HCT116 (cell line): ENCODE measurements around the gene GRAMD2A. TPM values are rescaled to one million over a fixed set of nuclear protein-coding genes. Genes with fewer than 3 reads are reported as not detected.
A peak's percentile ranks its signal among the peaks of the same experiment; 100 is the strongest.

Experiments used
- ATAC-seq: fragments of 200-7000 bp; cut with Tn5 transposase; 2 replicates; pipeline ENCODE4 v1.9.1; 2020; ENCODE audit warnings: mild to moderate bottlenecking, moderate library complexity
- BruUV-seq: library from RNA; stranded (reverse); fragments of 400-500 nt; replicated peaks from 2 replicates; lab custom pipeline; 2021; lab: Mats Ljungman, UMichigan
- CTCF ChIA-PET: fragments of 300-600 bp; sonication (Branson Sonifier 250); formaldehyde crosslinking; loops from one replicate; lab custom pipeline; 2021; ENCODE audit warnings: antibody characterized with exemption; lab: Charles Lee
- POLR2A ChIA-PET: fragments of 300-600, 350-600 bp; sonication (Branson Sonifier 250); formaldehyde crosslinking; loops from one replicate; lab custom pipeline; 2021; ENCODE audit warnings: antibody characterized with exemption; lab: Charles Lee
- RAD21 ChIA-PET, 2 experiments: fragments of 300-600 bp; sonication (Branson Sonifier 250); formaldehyde crosslinking; loops; one replicate each; lab custom pipeline; 2023; ENCODE audit warnings: low total read pairs in 2 of 2; ENCODE audit not compliant: uncharacterized antibody in 2 of 2, unreplicated experiment in 2 of 2, low non-redundant PET in 1 of 2; lab: Charles Lee
- DNase-seq: peaks from one replicate; pipeline ENCODE4 v3.0.0-alpha.2; 2010; ENCODE audit warnings: low read depth, low spot score
- H2AFZ ChIP-seq: fragments of 200-600 bp; shearing (Covaris generic), sonication (generic); 2 replicates; pipeline ENCODE4 v1.6.1; 2017; ENCODE audit warnings: low read depth, mixed run types, mixed read lengths, antibody characterized with exemption, low read length; ENCODE audit not compliant: poor library complexity, severe bottlenecking
- H3K27ac ChIP-seq: 2 replicates; pipeline ENCODE4 v1.5.1; 2012; ENCODE audit warnings: low read depth, low read length
- H3K27me3 ChIP-seq: fragments of 200-600 bp; sonication (generic); 2 replicates; pipeline ENCODE4 v1.6.1; 2016; ENCODE audit warnings: mixed run types, low read length, mixed read lengths; ENCODE audit not compliant: insufficient read depth
- H3K36me3 ChIP-seq, 2 experiments: fragments of 200-500 bp in 1 of 2; fragments of 200-600 bp in 1 of 2; sonication (Bioruptor generic) in 1 of 2; sonication (generic) in 1 of 2; 2 replicates each; pipeline versions ENCODE4 v1.5.1 to v1.6.1; 2014 to 2016; ENCODE audit warnings: low read length in 2 of 2, inconsistent platforms in 1 of 2, mixed read lengths in 1 of 2, mixed run types in 1 of 2; ENCODE audit not compliant: insufficient read depth in 2 of 2, control insufficient read depth in 1 of 2
- H3K4me1 ChIP-seq, 2 experiments: fragments of 200-600 bp in 1 of 2; sonication (generic) in 1 of 2; 2 replicates each; pipeline versions ENCODE4 v1.5.1 to v1.6.1; 2012 to 2017; ENCODE audit warnings: low read length in 2 of 2, inconsistent platforms in 1 of 2, mild to moderate bottlenecking in 1 of 2, mixed read lengths in 1 of 2, mixed run types in 1 of 2, moderate library complexity in 1 of 2; ENCODE audit not compliant: insufficient read depth in 2 of 2, control insufficient read depth in 1 of 2
- H3K4me2 ChIP-seq: fragments of 200-600 bp; sonication (generic); 2 replicates; pipeline ENCODE4 v1.6.1; 2017; ENCODE audit warnings: mixed run types, low read length, mixed read lengths
- H3K4me3 ChIP-seq, 2 experiments: fragments of 200-600 bp in 1 of 2; sonication (generic) in 1 of 2; replicated peaks in 1 of 2; 2 replicates each; pipeline ENCODE4 v1.5.1; 2011 to 2016; ENCODE audit warnings: low read length in 2 of 2, control low read depth in 1 of 2, low read depth in 1 of 2, mild to moderate bottlenecking in 1 of 2, mixed read lengths in 1 of 2, mixed run types in 1 of 2
- H3K79me2 ChIP-seq: fragments of 200-600 bp; sonication (generic); 2 replicates; pipeline ENCODE4 v1.6.1; 2017; ENCODE audit warnings: mild to moderate bottlenecking, mixed run types, low read length, moderate library complexity, mixed read lengths; ENCODE audit not compliant: insufficient read depth
- H3K9ac ChIP-seq: fragments of 200-600 bp; sonication (generic); 2 replicates; pipeline ENCODE4 v1.6.1; 2016; ENCODE audit warnings: low read length, mixed read lengths
- H3K9me2 ChIP-seq: fragments of 200-600 bp; sonication (generic), shearing (Covaris generic); 2 replicates; pipeline ENCODE4 v1.6.1; 2017; ENCODE audit warnings: mixed run types, mild to moderate bottlenecking, moderate library complexity; ENCODE audit not compliant: insufficient read depth
- H3K9me3 ChIP-seq, 2 experiments: fragments of 200-500 bp in 1 of 2; fragments of 200-600 bp in 1 of 2; sonication (Bioruptor generic) in 1 of 2; sonication (generic) in 1 of 2; 2 replicates each; pipeline ENCODE4 v1.6.1; 2014 to 2017; ENCODE audit warnings: low read length in 2 of 2, mixed read lengths in 2 of 2, inconsistent platforms in 1 of 2, low read depth in 1 of 2, mild to moderate bottlenecking in 1 of 2, mixed run types in 1 of 2, moderate library complexity in 1 of 2; ENCODE audit not compliant: control insufficient read depth in 1 of 2, insufficient read depth in 1 of 2
- H4K20me1 ChIP-seq: fragments of 200-600 bp; sonication (generic), shearing (Covaris generic); 2 replicates; pipeline ENCODE4 v1.6.1; 2017; ENCODE audit warnings: mixed run types, mild to moderate bottlenecking, moderate library complexity; ENCODE audit not compliant: insufficient read depth
- CBX3 ChIP-seq: IDR thresholded peaks from 2 replicates; pipeline ENCODE4 v1.6.1; 2012; ENCODE audit warnings: low read depth
- CEBPB ChIP-seq: IDR thresholded peaks from 2 replicates; pipeline ENCODE4 v1.6.1; 2012; ENCODE audit warnings: low read depth
- EZH2 ChIP-seq: fragments of 200-600 bp; sonication (generic); IDR thresholded peaks from 2 replicates; pipeline ENCODE4 v1.6.1; 2017; ENCODE audit warnings: antibody characterized with exemption, mixed run types
- EZH2phosphoT487 ChIP-seq: fragments of 200-600 bp; IDR thresholded peaks from 2 replicates; pipeline ENCODE4 v1.6.1; 2018; ENCODE audit warnings: antibody characterized with exemption, borderline replicate concordance
- FOSL1 ChIP-seq: IDR thresholded peaks from 2 replicates; pipeline ENCODE4 v1.6.1; 2012; ENCODE audit warnings: low read depth
- POLR2A ChIP-seq: IDR thresholded peaks from 2 replicates; pipeline ENCODE4 v1.7.0; 2011; ENCODE audit warnings: borderline replicate concordance; ENCODE audit not compliant: insufficient read depth, insufficient read length; ENCODE audit errors: extremely low read depth
- RAD21 ChIP-seq: IDR thresholded peaks from 2 replicates; pipeline ENCODE4 v1.6.1; 2012; ENCODE audit warnings: low read depth, mild to moderate bottlenecking
- REST ChIP-seq: IDR thresholded peaks from 2 replicates; pipeline ENCODE4 v1.6.1; 2012; ENCODE audit warnings: low read depth
- TCF7L2 ChIP-seq: IDR thresholded peaks from 2 replicates; pipeline ENCODE4 v1.7.0; 2011; ENCODE audit warnings: borderline replicate concordance, inconsistent platforms; ENCODE audit not compliant: insufficient read depth, insufficient read length; ENCODE audit errors: extremely low read depth
- ZNF274 ChIP-seq: fragments of 200-500 bp; sonication (Bioruptor generic); IDR thresholded peaks from 2 replicates; pipeline ENCODE4 v1.6.1; 2014; ENCODE audit warnings: mild to moderate bottlenecking, low read depth, low read length, inconsistent platforms
- intact Hi-C: fragments of 100-400 bp; cut with micrococcal nuclease; formaldehyde crosslinking; loops from 2 replicates; pipeline ENCODE4 v1.10.0; 2022
- total RNA-seq: library from RNA; stranded (reverse); gene quantifications from one replicate; pipeline ENCODE4 v1.2.1, GENCODE V29; 2021; ENCODE audit not compliant: unreplicated experiment

Gene GRAMD2A
- total RNA-seq, 1 experiment from 2014 or later: 8.0 TPM

- no peak; the same call in 1 of the 2 replicates for TF ChIP-seq CBX3
- TF ChIP-seq FOSL1: 0 out of 2 replicates have a peak, but pooled peaks have one; percentile 5
- no peak for TF ChIP-seq REST
Measured at GRCh38 chr15:72197460-72198355, at the start of gene GRAMD2A (continued).

GRCh38 chr15:72242775-72243370 is 45.3 kb upstream of the GRAMD2A start:
- intact Hi-C loops: no loop called here
- no peak for DNase-seq
- peaks cover 15 to 19% of the 10 kb centered on the region in 2 experiments for H3K36me3 ChIP-seq
- no peaks in the 10 kb centered on the region for H4K20me1 ChIP-seq
- H3K9me3 ChIP-seq: no peaks in the 10 kb centered on the region
- peaks cover 9 to 10% of the 10 kb centered on the region in 2 experiments for H3K4me1 ChIP-seq
- H3K27me3 ChIP-seq: no peaks in the 10 kb centered on the region
- no peak overlapping the region for H3K9ac ChIP-seq
- ChIA-PET POLR2A (interaction anchor here (1.1 kb wide), 1 partner anchor 11 kb away, joined by 3 read pairs; no protein-coding TSS in a partner anchor), RAD21 (no interaction called here), CTCF (no interaction called here)
- H3K27ac ChIP-seq: no peak overlapping the region
- no peak overlapping the region for H3K4me2 ChIP-seq
- TF ChIP-seq EZH2phosphoT487: no peak
- no peak for TF ChIP-seq REST
- no peak for TF ChIP-seq TCF7L2
- no peak for TF ChIP-seq EZH2
- no peak for TF ChIP-seq CBX3
- TF ChIP-seq CEBPB: no peak
- TF ChIP-seq POLR2A: no peak
- TF ChIP-seq ZNF274: no peak
- no peak for TF ChIP-seq RAD21
- H3K9me2 ChIP-seq: no peaks in the 10 kb centered on the region
- BruUV-seq: no TSS peak
- ATAC-seq: no peak
- H3K4me3 ChIP-seq: no peak overlapping the region
- H3K79me2 ChIP-seq: no peaks in the 10 kb centered on the region
- no peak overlapping the region for H2AFZ ChIP-seq
